NCI-H1105 (cell line): ENCODE data around the gene ADAM17.
"Not testable (repeated sequence)": the region's sequence is repeated elsewhere in the genome, so short reads cannot be mapped to it uniquely, and the experiment has no call there.

Source experiments
- DNase-seq: peaks from one replicate; lab custom pipeline; 2025; lab: John Stamatoyannopoulos, UW

ADAM17 gene

DNA sequence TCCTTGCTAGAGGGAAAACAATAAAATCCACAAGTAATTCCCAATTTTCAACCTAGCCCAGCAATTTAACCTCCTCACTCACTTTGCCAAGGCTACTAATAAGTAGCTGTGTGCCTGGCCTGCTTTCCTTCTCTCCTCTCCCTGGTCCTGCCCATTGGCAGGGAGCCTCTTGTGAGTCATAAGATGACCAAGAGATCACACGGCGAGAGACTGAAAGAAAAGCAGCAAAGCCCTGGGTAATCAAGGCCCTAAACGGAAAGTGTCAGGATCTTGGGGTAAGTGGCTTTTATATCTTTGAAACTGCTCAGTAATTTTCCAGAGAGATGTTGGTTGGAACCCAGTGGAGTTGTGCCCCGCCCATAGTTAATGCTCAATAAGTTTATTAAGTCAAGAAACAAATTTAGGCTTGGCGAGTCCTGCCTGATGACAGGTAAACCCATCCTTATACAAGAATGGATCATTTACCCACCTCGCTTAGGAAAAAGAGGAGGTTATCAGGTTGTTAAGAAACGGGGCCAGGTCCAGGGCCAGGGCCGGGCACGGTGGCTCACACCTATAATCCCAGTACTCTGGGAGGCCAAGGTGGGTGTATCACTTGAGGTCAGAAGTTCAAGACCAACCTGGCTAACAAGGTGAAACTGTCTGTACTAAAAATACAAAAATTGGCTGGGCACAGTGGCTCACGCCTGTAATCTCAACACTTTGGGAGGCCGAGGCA, 10.0 kb upstream of the ADAM17 start:
- no peak for DNase-seq

DNA sequence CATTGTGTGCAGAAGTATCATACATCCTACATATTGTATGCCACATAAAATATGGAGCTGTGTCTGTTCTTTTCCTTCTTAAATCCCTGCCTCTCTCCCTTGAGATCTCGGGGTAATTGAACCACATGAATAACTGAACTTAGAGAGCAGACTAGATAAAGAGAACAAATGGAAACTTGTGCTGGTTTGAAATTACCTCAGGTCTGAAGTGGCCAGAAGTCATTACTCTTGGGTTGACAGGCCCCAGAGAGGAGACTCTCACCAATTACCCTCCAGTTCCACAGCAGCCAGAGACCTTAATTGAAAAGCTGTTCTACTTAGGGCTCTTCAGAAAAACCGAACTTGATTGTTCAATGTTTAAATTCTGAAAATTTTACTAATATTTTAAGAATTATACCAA, 5.0 kb upstream of the ADAM17 start:
- no peak for DNase-seq

- DNase-seq, result no peak
Observed at GRCh38 chr2:9558948-9559381, 3.3 kb upstream of the ADAM17 start.

GRCh38 chr2:9556121-9556743, 602 bp upstream of the ADAM17 start:
- no peak for DNase-seq

- DNase-seq, result no peak
Observed at GRCh38 chr2:9554921-9555296, 721 bp downstream of the ADAM17 start.

DNA sequence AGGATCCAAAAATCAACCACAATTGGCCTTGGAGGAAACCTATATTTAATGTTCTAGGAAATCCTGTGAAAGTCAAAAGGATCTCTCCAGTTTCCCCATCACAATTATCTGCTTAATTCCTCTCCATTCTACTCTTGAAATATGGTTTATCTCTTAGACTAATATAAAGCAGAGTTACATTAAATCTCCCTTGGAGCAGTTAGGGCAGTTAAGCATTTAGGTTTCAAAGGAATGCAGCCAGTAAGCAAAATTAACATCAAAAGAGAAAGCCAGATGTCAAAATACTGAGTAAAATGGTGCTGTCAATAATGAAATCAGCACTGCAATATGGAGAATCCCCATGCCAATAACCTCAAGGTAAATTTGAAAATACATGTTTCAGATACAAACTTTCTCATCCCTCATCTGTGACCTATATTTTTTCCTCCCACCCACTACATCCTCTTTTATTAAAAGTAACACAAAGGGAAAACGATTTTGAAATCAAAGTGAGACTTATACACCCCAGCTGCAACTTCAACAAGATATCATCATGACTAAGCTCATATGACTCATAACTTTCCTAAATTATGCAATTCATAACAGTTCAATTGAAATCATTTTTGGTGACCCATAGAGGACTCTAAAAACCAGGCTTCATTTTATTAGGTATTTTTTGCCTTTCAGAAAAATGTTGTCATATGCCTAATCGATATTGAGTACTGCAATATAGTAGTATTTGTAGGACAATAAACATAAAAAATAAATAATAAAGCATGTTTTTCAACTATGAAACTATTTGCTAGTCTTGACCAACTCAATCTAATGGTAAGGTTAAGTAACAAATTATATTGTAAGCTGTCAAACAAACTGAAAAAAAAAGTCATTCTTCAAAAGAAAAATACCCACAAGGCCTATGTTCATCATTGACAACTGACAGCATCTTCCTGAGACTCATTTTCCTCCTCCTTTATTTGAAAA, 3.1 kb downstream of the ADAM17 start:
- no peak for DNase-seq

DNA sequence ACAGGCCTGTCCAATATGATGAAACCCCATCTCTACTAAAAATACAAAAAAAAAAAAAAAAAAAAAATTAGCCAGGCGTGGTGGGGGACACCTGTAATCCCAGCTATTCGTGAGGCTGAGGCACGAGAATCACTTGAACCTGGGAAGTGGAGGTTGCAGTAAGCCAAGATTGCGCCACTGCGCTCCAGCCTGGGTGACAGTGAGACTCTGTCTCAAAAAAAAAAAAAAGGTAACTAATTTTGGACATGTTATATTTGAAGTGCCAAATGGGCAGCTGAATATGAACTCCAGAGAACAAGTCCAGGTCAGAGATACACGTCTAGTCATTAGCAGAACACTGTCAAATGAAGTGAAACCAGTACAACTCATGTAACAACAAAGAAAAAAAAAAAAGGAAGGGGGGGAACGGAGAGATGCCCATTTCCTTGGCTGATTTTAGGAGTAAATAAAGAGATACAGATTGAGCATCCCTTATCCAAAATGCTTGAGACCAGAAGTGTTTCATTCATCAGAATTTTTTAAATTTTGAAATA, 4.7 kb downstream of the ADAM17 start:
- DNase-seq, result not testable (repeated sequence)

- DNase-seq, result no peak
Observed at GRCh38 chr2:9549420-9549819, 6.2 kb downstream of the ADAM17 start.

DNA sequence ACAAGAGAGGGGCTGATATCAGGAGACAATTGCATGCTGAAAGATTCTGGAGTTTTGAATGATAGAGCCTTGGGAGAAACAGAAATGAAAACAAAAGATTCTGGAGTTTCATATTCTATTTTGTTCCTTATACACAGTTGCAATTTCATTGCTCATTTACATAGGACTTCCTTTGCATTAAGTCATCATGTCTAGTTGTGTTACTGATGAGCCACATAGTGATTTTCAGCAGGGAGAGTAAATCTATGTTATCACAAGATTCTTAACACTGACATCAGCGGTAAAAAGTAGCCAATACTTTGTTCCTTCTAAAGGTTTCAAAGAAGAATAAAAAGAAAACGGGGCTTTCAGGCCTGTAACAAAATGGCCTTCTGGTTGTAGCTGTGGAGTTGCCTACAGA, 7.1 kb downstream of the ADAM17 start:
- DNase-seq, result no peak

DNA sequence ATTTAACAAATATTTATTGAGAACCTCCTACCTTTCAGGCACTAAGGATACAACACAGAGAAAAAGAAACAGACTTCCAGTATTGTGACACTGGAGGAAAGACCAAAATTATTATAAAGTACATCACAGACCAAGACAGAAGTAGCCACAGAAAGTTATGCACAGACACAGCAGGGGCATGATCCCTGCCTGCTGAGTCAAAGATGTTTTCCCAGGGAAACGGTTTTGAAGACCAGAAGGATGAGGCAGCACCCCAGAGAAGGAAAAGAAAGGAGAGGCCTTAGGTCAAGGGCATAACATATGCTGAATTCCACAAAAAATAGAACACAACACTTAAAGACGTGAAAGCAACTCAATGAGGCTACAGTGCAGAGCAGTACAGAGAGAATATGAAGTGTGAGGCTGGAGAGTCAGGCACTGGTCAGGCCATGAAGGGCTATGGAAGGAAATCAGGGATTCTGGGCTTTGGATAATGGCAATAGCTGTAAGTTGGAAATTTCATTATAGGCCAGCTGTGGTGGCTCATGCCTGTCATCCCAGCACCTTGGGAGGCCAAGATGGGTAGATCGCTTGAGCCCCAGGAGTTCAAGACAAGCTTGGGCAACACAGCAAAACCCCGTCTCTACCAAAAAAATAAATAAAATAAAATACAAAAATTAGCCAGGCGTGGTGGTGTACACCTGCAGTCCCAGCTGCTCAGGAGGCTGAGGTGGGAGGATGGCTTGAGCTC, 8.2 kb downstream of the ADAM17 start:
- DNase-seq, result no peak

DNA sequence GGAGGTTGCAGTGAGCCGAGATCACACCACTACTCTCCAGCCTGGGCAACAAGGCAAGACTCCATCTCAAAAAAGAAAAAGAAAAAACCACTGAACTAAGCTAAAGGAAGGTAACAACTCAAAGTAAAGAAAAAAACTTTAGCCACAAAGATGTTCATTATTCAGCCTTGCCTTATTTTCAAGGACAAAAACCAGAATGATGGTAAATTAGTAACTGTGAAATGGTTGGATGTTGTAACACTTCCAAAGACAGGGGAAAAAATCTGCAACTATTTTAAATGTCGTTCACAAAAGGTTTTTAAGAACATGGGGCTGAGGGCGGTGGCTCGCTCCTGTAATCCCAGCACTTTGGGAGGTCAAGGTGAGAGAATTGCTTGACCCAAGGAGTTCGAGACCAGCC, 10.1 kb downstream of the ADAM17 start:
- DNase-seq, result no peak

DNA sequence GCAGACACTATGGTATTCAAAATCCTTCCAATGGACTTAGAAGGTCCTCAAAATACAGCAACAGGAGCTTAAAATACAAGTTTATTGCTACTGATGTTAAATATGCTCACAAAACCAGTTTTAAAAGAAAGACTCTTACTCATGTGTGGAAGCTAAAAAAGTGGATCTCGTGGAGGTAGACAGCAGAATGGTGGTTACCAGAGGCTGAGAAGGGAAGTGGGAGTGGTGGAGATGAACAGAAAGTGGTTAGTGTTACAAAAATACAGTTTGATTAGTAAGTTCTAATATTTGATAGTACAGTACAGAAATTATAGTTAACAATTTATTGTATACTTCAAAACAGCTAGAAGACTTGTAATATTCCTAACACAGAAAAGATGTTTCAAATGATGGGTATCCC, 12.1 kb downstream of the ADAM17 start:
- DNase-seq, result no peak

GRCh38 chr2:9539531-9539930, 16.1 kb downstream of the ADAM17 start:
- no peak for DNase-seq

GRCh38 chr2:9538000-9538507, 17.6 kb downstream of the ADAM17 start:
- no peak for DNase-seq

- DNase-seq, result no peak
Observed at GRCh38 chr2:9536504-9536903, 19.1 kb downstream of the ADAM17 start.

DNA sequence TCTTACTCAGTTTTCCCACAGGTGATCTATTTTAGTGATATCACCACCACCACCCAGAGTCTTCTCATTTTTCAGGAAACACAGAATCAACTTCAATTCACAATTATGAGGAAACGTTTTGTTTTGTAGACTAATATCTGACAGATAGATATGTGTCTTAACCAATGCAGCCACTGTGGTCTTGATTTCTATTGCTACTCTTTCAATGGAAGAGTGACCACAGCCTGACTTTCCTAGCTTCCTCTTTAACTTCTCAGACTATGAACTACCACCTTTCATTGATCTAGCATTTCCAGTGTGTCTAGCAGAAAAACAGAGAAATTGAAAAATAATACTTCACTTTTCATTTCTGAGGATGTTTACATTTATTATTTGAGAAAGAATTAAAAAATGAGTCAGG, 20.5 kb downstream of the ADAM17 start:
- DNase-seq, result no peak

GRCh38 chr2:9533663-9534062, 22.0 kb downstream of the ADAM17 start:
- no peak for DNase-seq

- DNase-seq, result no peak
Observed at GRCh38 chr2:9532421-9532820, 23.2 kb downstream of the ADAM17 start.

GRCh38 chr2:9527995-9528787, 27.4 kb downstream of the ADAM17 start:
- no peak for DNase-seq

GRCh38 chr2:9525266-9525665, 30.4 kb downstream of the ADAM17 start:
- no peak for DNase-seq

DNA sequence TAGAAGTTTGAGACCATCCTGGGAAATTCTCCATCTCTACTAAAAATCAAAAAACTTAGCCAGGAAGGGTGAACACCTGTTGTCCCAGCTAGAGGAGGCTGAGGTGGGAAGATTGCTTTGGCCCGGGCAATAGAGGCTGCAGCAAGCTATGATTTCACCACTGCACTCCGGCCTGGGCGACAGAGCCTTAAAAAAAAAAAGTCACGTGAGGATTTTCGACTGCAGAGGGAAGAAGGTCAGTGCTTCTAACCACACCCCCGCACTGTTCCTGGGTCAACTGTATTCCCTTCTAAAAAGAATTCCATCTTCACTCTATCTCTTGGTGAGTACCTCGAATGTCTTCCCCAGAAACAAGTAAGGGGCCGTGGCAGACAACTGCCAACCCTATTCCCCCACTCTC, 31.3 kb downstream of the ADAM17 start:
- DNase-seq, result no peak
